ENCODE data around the gene OPHN1.

Gene OPHN1

GRCh38 chrX:68304602-68305001 is 128.7 kb downstream of the OPHN1 start:
- POLR2A ChIA-PET (ENCODE audit: low non-redundant PET) = no interaction called here
- CTCF ChIA-PET = no interaction called here
- no peak for DNase-seq (ENCODE audit: low spot score)
- TF ChIP-seq CTCF (conservative IDR thresholded peaks at IDR 0.05; ENCODE audit: low read depth) = no peak
- H3K27ac ChIP-seq = no peak overlapping the region

- POLR2A ChIA-PET (ENCODE audit: low non-redundant PET) = no interaction called here
- CTCF ChIA-PET = no interaction called here
- H3K27ac ChIP-seq = no peak overlapping the region
- no peak for DNase-seq (ENCODE audit: low spot score)
- TF ChIP-seq CTCF (conservative IDR thresholded peaks at IDR 0.05; ENCODE audit: low read depth) = no peak
Observed at GRCh38 chrX:68299898-68300297, 133.4 kb downstream of the OPHN1 start.

GRCh38 chrX:68292471-68292870 is 140.8 kb downstream of the OPHN1 start:
- no peak for TF ChIP-seq CTCF (conservative IDR thresholded peaks at IDR 0.05; ENCODE audit: low read depth)
- H3K27ac ChIP-seq = no peak overlapping the region
- CTCF ChIA-PET = no interaction called here
- POLR2A ChIA-PET (ENCODE audit: low non-redundant PET) = no interaction called here
- no peak for DNase-seq (ENCODE audit: low spot score)

- ChIA-PET CTCF (no interaction called here), POLR2A (ENCODE audit: low non-redundant PET) (no interaction called here)
- DNase-seq (ENCODE audit: low spot score) = no peak
- no peak for TF ChIP-seq CTCF (conservative IDR thresholded peaks at IDR 0.05; ENCODE audit: low read depth)
- no peak overlapping the region for H3K27ac ChIP-seq
Observed at GRCh38 chrX:68288127-68288526, 145.2 kb downstream of the OPHN1 start.

- H3K27ac ChIP-seq = no peak overlapping the region
- no peak for DNase-seq (ENCODE audit: low spot score)
- POLR2A ChIA-PET (ENCODE audit: low non-redundant PET) = no interaction called here
- TF ChIP-seq CTCF (conservative IDR thresholded peaks at IDR 0.05; ENCODE audit: low read depth) = no peak
- CTCF ChIA-PET = no interaction called here
Observed at GRCh38 chrX:68287419-68287818, 145.9 kb downstream of the OPHN1 start.

- TF ChIP-seq CTCF (conservative IDR thresholded peaks at IDR 0.05; ENCODE audit: low read depth) = no peak
- POLR2A ChIA-PET (ENCODE audit: low non-redundant PET) = no interaction called here
- H3K27ac ChIP-seq = no peak overlapping the region
- CTCF ChIA-PET = no interaction called here
- no peak for DNase-seq (ENCODE audit: low spot score)
Observed at GRCh38 chrX:68286980-68287379, 146.3 kb downstream of the OPHN1 start.

GRCh38 chrX:68286076-68286475 is 147.2 kb downstream of the OPHN1 start:
- CTCF ChIA-PET = no interaction called here
- POLR2A ChIA-PET (ENCODE audit: low non-redundant PET) = no interaction called here
- DNase-seq (ENCODE audit: low spot score) = no peak
- no peak overlapping the region for H3K27ac ChIP-seq
- no peak for TF ChIP-seq CTCF (conservative IDR thresholded peaks at IDR 0.05; ENCODE audit: low read depth)

Data from RWPE1 (cell line).